HepG2 (cell line): Measurements from ENCODE around the gene CEP164. TPM values are rescaled to one million over a fixed set of nuclear protein-coding genes. Genes with fewer than 3 reads are reported as not detected.

Source experiments
- ATAC-seq: fragments of 200-7000 bp; cut with Tn5 transposase; 3 replicates; pipeline ENCODE4 v1.9.1; 2020; ENCODE audit warnings: mild to moderate bottlenecking, moderate library complexity
- BruUV-seq: library from RNA; stranded (reverse); fragments of 400-500 nt; replicated peaks from 2 replicates; lab custom pipeline; 2021; lab: Mats Ljungman, UMichigan
- CTCF ChIA-PET: fragments of 300-600 bp; formaldehyde crosslinking; extraction: SDS; loops from one replicate; lab custom pipeline; 2021; ENCODE audit warnings: low total read pairs, inconsistent platforms, low intra/inter-chr PET ratio; lab: Yijun Ruan, JAX
- POLR2A ChIA-PET: fragments of 350-600 bp; sonication (Branson Sonifier 250); formaldehyde crosslinking; loops from one replicate; lab custom pipeline; 2020; ENCODE audit warnings: antibody characterized with exemption, inconsistent platforms; lab: Yijun Ruan, JAX
- DNase-seq: peaks from one replicate; pipeline ENCODE4 v3.0.0-alpha.2; 2015; ENCODE audit warnings: low spot score
- FAIRE-seq: peaks from 3 replicates; lab custom pipeline; 2011; peaks lifted over from hg19 to GRCh38; lab: Jason Lieb, UNC
- H2AFZ ChIP-seq: one replicate; pipeline ENCODE4 v1.6.1; 2011; ENCODE audit warnings: low read length, inconsistent platforms
- H3K27ac ChIP-seq: fragments of 300-600 bp; 3 replicates; pipeline ENCODE4 v1.8.0; 2011; ENCODE audit warnings: mixed run types, mild to moderate bottlenecking, mixed read lengths, low read length, inconsistent platforms; ENCODE audit not compliant: insufficient read depth; ENCODE audit errors: extremely low read length
- H3K27me3 ChIP-seq, 2 experiments: fragments of 200-600 bp in 1 of 2; 2 replicates in 1 of 2; 3 replicates in 1 of 2; pipeline versions ENCODE4 v1.6.0 to v1.8.0; 2011; ENCODE audit warnings: low read length in 2 of 2, mild to moderate bottlenecking in 2 of 2, moderate library complexity in 2 of 2, inconsistent platforms in 1 of 2; ENCODE audit not compliant: insufficient read depth in 2 of 2, control insufficient read depth in 1 of 2
- H3K36me3 ChIP-seq, 2 experiments: fragments of 200-600 bp in 1 of 2; replicated peaks in 1 of 2; 2 replicates in 1 of 2; 3 replicates in 1 of 2; pipeline versions ENCODE4 v1.5.1 to v1.8.0; 2011; ENCODE audit warnings: low read length in 2 of 2, inconsistent platforms in 1 of 2; ENCODE audit not compliant: insufficient read depth in 2 of 2, control insufficient read depth in 1 of 2
- H3K4me1 ChIP-seq: 2 replicates; pipeline ENCODE4 v1.5.1; 2012; ENCODE audit warnings: low read length, inconsistent platforms; ENCODE audit not compliant: insufficient read depth
- H3K4me2 ChIP-seq: 2 replicates; pipeline ENCODE4 v1.6.0; 2011; ENCODE audit warnings: low read depth, low read length, inconsistent platforms
- H3K4me3 ChIP-seq, 3 experiments: fragments of 200-600 bp in 1 of 3; sonication (generic), shearing (Covaris generic) in 1 of 3; replicated peaks in 1 of 3; 2 replicates each; pipeline ENCODE4 v1.5.1; 2011 to 2016; ENCODE audit warnings: low read length in 3 of 3, inconsistent platforms in 2 of 3, low read depth in 2 of 3, mild to moderate bottlenecking in 2 of 3, control low read depth in 1 of 3, mixed read lengths in 1 of 3; ENCODE audit not compliant: insufficient read depth in 1 of 3
- H3K79me2 ChIP-seq: one replicate; pipeline ENCODE4 v1.6.1; 2011; ENCODE audit warnings: low read length, inconsistent platforms; ENCODE audit not compliant: insufficient read depth
- H3K9ac ChIP-seq: 2 replicates; pipeline ENCODE4 v1.6.0; 2011; ENCODE audit warnings: mild to moderate bottlenecking, low read depth, low read length, inconsistent platforms; ENCODE audit not compliant: insufficient read depth
- H3K9me3 ChIP-seq: 2 replicates; pipeline ENCODE4 v1.5.1; 2012; ENCODE audit warnings: mild to moderate bottlenecking, low read length
- H4K20me1 ChIP-seq: 2 replicates; pipeline ENCODE4 v1.6.0; 2011; ENCODE audit warnings: inconsistent platforms, mild to moderate bottlenecking, low read length, moderate library complexity; ENCODE audit not compliant: insufficient read depth
- ARID3A ChIP-seq: IDR thresholded peaks from 2 replicates; pipeline ENCODE4 v1.6.1; 2012; ENCODE audit warnings: low read depth, low read length, improper control_type of control experiment
- E2F1 ChIP-seq: sonication (generic); formaldehyde crosslinking; IDR thresholded peaks from 2 replicates; pipeline ENCODE4 v1.5.0; 2020; ENCODE audit warnings: missing genetic modification reagents
- FOXJ3 ChIP-seq: sonication (generic); formaldehyde crosslinking; IDR thresholded peaks from 2 replicates; pipeline ENCODE4 v1.4.0; 2020; ENCODE audit warnings: missing genetic modification reagents, mild to moderate bottlenecking, borderline replicate concordance
- FOXM1 ChIP-seq: sonication (generic); formaldehyde crosslinking; IDR thresholded peaks from 2 replicates; pipeline ENCODE4 v1.5.0; 2020; ENCODE audit warnings: missing genetic modification reagents
- MED13 ChIP-seq: sonication (generic); formaldehyde crosslinking; IDR thresholded peaks from 2 replicates; pipeline ENCODE4 v1.5.0; 2020; ENCODE audit warnings: missing genetic modification reagents
- PAXIP1 ChIP-seq: sonication (generic); formaldehyde crosslinking; conservative IDR thresholded peaks from 2 replicates; pipeline ENCODE4 v1.4.0; 2020; ENCODE audit warnings: mild to moderate bottlenecking, missing genetic modification reagents, moderate library complexity
- PRDM15 ChIP-seq: sonication (generic); formaldehyde crosslinking; IDR thresholded peaks from 2 replicates; pipeline ENCODE4 v1.4.0; 2020; ENCODE audit warnings: missing genetic modification reagents
- RARA ChIP-seq: IDR thresholded peaks from 2 replicates; pipeline ENCODE4 v1.6.1; 2016; ENCODE audit warnings: missing genetic modification reagents, missing compliant biosample characterization
- ZBTB20 ChIP-seq: sonication (generic); formaldehyde crosslinking; IDR thresholded peaks from 2 replicates; pipeline ENCODE4 v1.8.1; 2023; ENCODE audit warnings: missing genetic modification reagents, low read depth, mild to moderate bottlenecking, borderline replicate concordance
- ZNF557 ChIP-seq: sonication (generic); formaldehyde crosslinking; IDR thresholded peaks from 2 replicates; pipeline ENCODE4 v1.4.0; 2020; ENCODE audit warnings: missing genetic modification reagents
- ZNF883 ChIP-seq: sonication (generic); formaldehyde crosslinking; IDR thresholded peaks from 2 replicates; pipeline ENCODE4 v1.5.1; 2020; ENCODE audit warnings: mild to moderate bottlenecking, missing genetic modification reagents; ENCODE audit errors: not compliant biosample characterization
- WGBS: methylation state at CpG from one replicate; pipeline ENCODE4 v1.1.6; 2017; ENCODE audit warnings: low lambda C conversion rate; 5-methylcytosine and 5-hydroxymethylcytosine counted together
- in situ Hi-C: cut with HindIII; loops from 2 replicates; pipeline ENCODE4 v1.10.0; 2017; ENCODE audit warnings: low pct_unique_long_range_greater_than_20kb; ENCODE audit not compliant: extremely low pct_ligation_motif_present
- intact Hi-C: fragments of 100-400 bp; cut with micrococcal nuclease; formaldehyde crosslinking; loops from one replicate; pipeline ENCODE4 v1.10.0; 2022; ENCODE audit not compliant: unreplicated experiment
- polyA plus RNA-seq, 8 experiments: library from polyadenylated mRNA; depleted of rRNA in 3 of 8; stranded (reverse) in 7 of 8; unstranded in 1 of 8; fragments of >200 nt; fragmentation: Illumina TruSeq in 4 of 8; extraction: Trizol in 4 of 8; gene quantifications; 2 replicates each; pipeline versions ENCODE4 v1.2.1 to v1.2.3, GENCODE V29; 2011 to 2016; ENCODE audit warnings: low read depth in 4 of 8, missing spikeins in 1 of 8, mixed read lengths in 1 of 8; ENCODE audit not compliant: insufficient read depth in 1 of 8
- total RNA-seq, 5 experiments: library from RNA; depleted of rRNA; stranded (reverse); fragments of >200 nt; fragmentation: Illumina TruSeq; extraction: Trizol; gene quantifications; 2 replicates each; pipeline ENCODE4 v1.2.3, GENCODE V29; 2016; ENCODE audit warnings: low read depth in 1 of 5

Gene CEP164
- total and polyA plus RNA-seq, 2 of the 13 experiments (the other 11 are each of a cell fraction or from before 2014, with no cell fraction given) = 11.4 to 15.2 TPM

- Histone ChIP-seq H3K9ac (peak overlapping the region; percentile 71), H4K20me1 (no peaks in the 10 kb centered on the region), H3K79me2 (peaks cover 2% of the 10 kb centered on the region), H3K9me3 (no peaks in the 10 kb centered on the region), H3K4me1 (peaks cover 65% of the 10 kb centered on the region), H3K36me3 (no peaks in the 10 kb centered on the region; a peak in 1 of 5 replicates), H3K27ac (peak overlapping the region; percentile 92), H3K4me3 (peak overlapping the region; percentile 62 to 78 (median 65)), H2AFZ (no peak overlapping the region), H3K4me2 (peak overlapping the region; percentile 85), H3K27me3 (no peaks in the 10 kb centered on the region)
- DNase-seq = peak; percentile 79
- no TSS peak for BruUV-seq
- ChIA-PET CTCF (no interaction called here), POLR2A (interaction anchor here (0.8 to 7.1 kb wide), 11 partner anchors 10 to 470 kb away, joined by 3 to 62 read pairs (median 5); partner anchors contain the start of genes APOC3, BACE1, CEP164 and PCSK7)
- FAIRE-seq = peak; percentile 85
- 6% methylated on average over 10 of the region's 12 CpGs for WGBS
- intact Hi-C loops (no loop called here), in situ Hi-C loops (no loop called here)
- ATAC-seq = peak; percentile 83
- peak; percentile 55; the same call in 1 of the 2 replicates for TF ChIP-seq ARID3A
- TF ChIP-seq MED13 (CRISPR knock-in tag) = 0 out of 2 replicates have a peak, but pooled peaks have one; percentile 40
- TF ChIP-seq RARA (CRISPR knock-in tag) = peak; percentile 60
- no peak for TF ChIP-seq E2F1
- TF ChIP-seq ZBTB20 (CRISPR knock-in tag) = peak; percentile 36; the same call in 1 of the 2 replicates
- TF ChIP-seq FOXM1 (CRISPR knock-in tag) = no peak
- TF ChIP-seq ZNF557 (CRISPR knock-in tag) = 0 out of 2 replicates have a peak, but pooled peaks have one; percentile 27
- TF ChIP-seq PAXIP1 (CRISPR knock-in tag) = peak; percentile 94
- peak; percentile 32; the same call in 1 of the 2 replicates for TF ChIP-seq FOXJ3 (CRISPR knock-in tag)
- TF ChIP-seq PRDM15 = no peak
- no peak for TF ChIP-seq ZNF883 (CRISPR knock-in tag)
Observed at GRCh38 chr11:117299351-117300282, 28.0 kb upstream of the CEP164 start.
